Mesodermal cell (in vitro differentiated cells): ENCODE data around the gene ZBTB16.

Experiments used
- H3K27ac ChIP-seq: 2 replicates; pipeline ENCODE4 v1.7.0; 2013; ENCODE audit warnings: mild to moderate bottlenecking, low read depth, low read length, moderate library complexity; ENCODE audit not compliant: severe bottlenecking
- H3K36me3 ChIP-seq: 2 replicates; pipeline ENCODE4 v1.7.1; 2013; ENCODE audit warnings: mild to moderate bottlenecking, low read length, moderate library complexity; ENCODE audit not compliant: control insufficient read depth, insufficient read depth
- H3K4me1 ChIP-seq: one replicate; pipeline ENCODE4 v1.7.1; 2013; ENCODE audit warnings: mild to moderate bottlenecking, low read length; ENCODE audit not compliant: insufficient read depth, control insufficient read depth, poor library complexity, severe bottlenecking
- H3K4me3 ChIP-seq: 2 replicates; pipeline ENCODE4 v1.7.0; 2013; ENCODE audit warnings: low read length, control low read depth, mild to moderate bottlenecking; ENCODE audit not compliant: insufficient read depth, poor library complexity, severe bottlenecking; ENCODE audit errors: extremely low read depth
- H3K9me3 ChIP-seq: 2 replicates; pipeline ENCODE4 v1.7.1; 2013; ENCODE audit warnings: mild to moderate bottlenecking, low read length, moderate library complexity; ENCODE audit not compliant: control insufficient read depth
- WGBS, 2 experiments: methylation state at CpG; one replicate each; pipeline ENCODE4 v1.1.5; 2013; ENCODE audit warnings: missing lambda C conversion rate in 2 of 2; ENCODE audit not compliant: insufficient coverage in 2 of 2; 5-methylcytosine and 5-hydroxymethylcytosine counted together

Gene ZBTB16

GRCh38 chr11:114154271-114155047, 94.9 kb downstream of the ZBTB16 start:
- no peak overlapping the region for H3K27ac ChIP-seq

DNA sequence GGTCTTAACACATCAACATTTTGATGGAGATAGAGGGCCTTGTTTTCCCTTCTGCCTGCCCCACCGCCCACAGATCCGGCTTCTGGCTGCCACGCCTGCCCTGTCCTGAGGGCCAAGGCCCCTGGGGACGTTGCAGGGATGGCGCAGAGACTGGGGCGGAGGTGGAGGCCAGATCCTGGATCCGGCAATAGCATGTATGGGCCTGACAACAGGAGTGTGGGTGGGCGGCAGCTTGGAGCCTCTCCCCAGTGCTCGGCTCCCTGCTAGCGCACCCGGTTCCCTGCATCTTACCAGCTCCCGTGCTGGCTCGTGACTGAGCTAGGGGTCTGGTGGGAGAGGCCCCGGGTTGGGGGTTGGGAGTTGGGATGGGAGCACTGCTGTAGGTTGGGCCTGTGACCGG, 95.6 kb downstream of the ZBTB16 start:
- no peak overlapping the region for H3K27ac ChIP-seq
- WGBS, 2 experiments, result 94 to 96% methylated on average over 7 to 8 of the region's 15 CpGs
- peaks cover 12% of the 10 kb centered on the region for H3K4me1 ChIP-seq

More at GRCh38 chr11:114154271-114155047, 94.9 kb downstream of the ZBTB16 start:
- 100% methylated on average over 3 of the region's 5 CpGs for WGBS, 2 experiments
- no peaks in the 10 kb centered on the region for H3K9me3 ChIP-seq
- peaks cover 6% of the 10 kb centered on the region for H3K4me1 ChIP-seq
- H3K36me3 ChIP-seq, result no peaks in the 10 kb centered on the region
- H3K4me3 ChIP-seq, result no peak overlapping the region

DNA sequence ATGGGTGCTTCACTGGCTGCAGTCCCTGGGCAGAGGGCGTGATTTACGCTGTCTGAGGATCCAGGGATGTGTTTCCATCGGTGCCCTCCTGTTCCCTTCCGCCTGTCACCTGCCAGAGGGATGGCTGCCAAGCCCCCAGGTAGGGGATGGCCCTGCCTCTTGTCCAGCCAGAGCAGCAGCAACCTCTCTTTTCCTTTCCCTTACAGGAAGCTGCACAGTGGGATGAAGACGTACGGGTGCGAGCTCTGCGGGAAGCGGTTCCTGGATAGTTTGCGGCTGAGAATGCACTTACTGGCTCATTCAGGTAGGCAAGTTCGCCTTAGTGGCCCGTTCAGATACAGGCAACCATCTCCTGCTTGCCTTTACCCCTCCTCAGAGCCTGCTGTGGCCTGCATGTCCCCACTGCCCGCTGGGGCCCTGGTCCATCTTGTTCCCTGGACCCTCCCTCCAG, 96.6 kb downstream of the ZBTB16 start:
- Histone ChIP-seq H3K27ac (no peak overlapping the region), H3K9me3 (no peaks in the 10 kb centered on the region), H3K4me3 (no peak overlapping the region), H3K36me3 (no peaks in the 10 kb centered on the region), H3K4me1 (peaks cover 18% of the 10 kb centered on the region)
- 92 to 94% methylated on average over 13 of the region's 13 CpGs for WGBS, 2 experiments

More for the DNA sequence above, 95.6 kb downstream of the ZBTB16 start:
- no peak overlapping the region for H3K4me3 ChIP-seq
- H3K9me3 ChIP-seq, result no peaks in the 10 kb centered on the region
- no peaks in the 10 kb centered on the region for H3K36me3 ChIP-seq

DNA sequence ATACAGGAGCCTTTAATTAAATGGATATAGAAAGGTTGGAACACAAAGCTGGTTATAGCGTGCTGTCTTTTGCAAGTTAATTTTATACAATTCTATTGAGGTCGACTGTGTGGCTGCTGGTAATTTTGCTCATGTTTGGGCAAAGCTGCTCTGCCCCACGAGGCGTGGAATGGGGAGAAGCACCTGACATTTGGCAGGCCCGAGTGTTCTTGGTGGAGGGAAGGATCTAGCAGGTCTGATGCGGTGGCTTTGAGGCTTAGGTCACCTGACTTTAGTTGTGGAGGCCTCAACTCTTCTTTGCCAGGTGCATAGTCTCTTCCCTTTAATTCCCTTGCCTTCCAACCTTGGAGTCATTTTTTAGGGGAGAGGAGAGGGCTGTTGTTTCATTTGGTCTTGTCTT, 97.3 kb downstream of the ZBTB16 start:
- WGBS, 2 experiments, result 95 to 98% methylated on average over 4 to 5 of the region's 6 CpGs

DNA sequence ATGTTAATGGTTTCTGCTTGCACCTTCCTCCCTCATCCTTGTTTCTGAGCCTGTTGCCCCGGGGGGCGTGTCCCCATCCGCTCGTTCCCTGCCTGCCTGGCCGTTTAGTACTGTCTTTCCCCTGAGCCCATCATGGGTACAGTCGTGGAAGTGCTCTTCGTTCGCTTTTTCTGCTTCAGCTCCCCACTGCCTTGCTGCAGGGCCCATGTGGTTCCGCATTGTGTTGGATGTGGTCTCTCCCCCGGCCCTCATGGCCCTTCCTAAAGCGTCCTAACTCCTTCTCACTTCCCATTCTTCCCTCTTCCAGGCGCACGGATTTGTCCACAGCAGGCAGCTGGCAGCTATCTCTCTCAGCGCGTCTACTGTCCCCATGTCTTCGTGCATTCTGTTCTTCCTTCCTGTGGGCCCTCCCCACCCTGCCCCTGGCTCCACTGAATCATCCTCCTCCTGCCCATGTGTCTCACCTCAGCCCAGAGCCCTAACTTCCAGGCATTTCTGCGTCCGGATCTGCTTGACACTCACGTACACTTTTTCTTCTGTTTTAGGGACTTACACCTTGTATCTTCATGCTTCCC, 98.1 kb downstream of the ZBTB16 start:
- no peak overlapping the region for H3K27ac ChIP-seq
- WGBS, 2 experiments, result 88 to 91% methylated on average over 16 to 19 of the region's 19 CpGs
- H3K9me3 ChIP-seq, result no peaks in the 10 kb centered on the region
- H3K4me3 ChIP-seq, result no peak overlapping the region
- peaks cover 21% of the 10 kb centered on the region for H3K4me1 ChIP-seq
- no peaks in the 10 kb centered on the region for H3K36me3 ChIP-seq

More for the DNA sequence above, 97.3 kb downstream of the ZBTB16 start:
- H3K4me3 ChIP-seq, result no peak overlapping the region
- no peak overlapping the region for H3K27ac ChIP-seq
- no peaks in the 10 kb centered on the region for H3K9me3 ChIP-seq
- peaks cover 18% of the 10 kb centered on the region for H3K4me1 ChIP-seq
- H3K36me3 ChIP-seq, result no peaks in the 10 kb centered on the region

- Histone ChIP-seq H3K4me3 (no peak overlapping the region), H3K4me1 (peaks cover 24% of the 10 kb centered on the region), H3K27ac (no peak overlapping the region), H3K9me3 (no peaks in the 10 kb centered on the region), H3K36me3 (no peaks in the 10 kb centered on the region)
- 87 to 100% methylated on average over 2 to 3 of the region's 6 CpGs for WGBS, 2 experiments
Observed at GRCh38 chr11:114158421-114158820, 98.9 kb downstream of the ZBTB16 start.

- Histone ChIP-seq H3K27ac (no peak overlapping the region), H3K4me1 (peaks cover 24% of the 10 kb centered on the region), H3K4me3 (no peak overlapping the region), H3K36me3 (no peaks in the 10 kb centered on the region), H3K9me3 (no peaks in the 10 kb centered on the region)
- WGBS, 2 experiments, result 97 to 100% methylated on average over 7 of the region's 7 CpGs
Observed at GRCh38 chr11:114158886-114159285, 99.4 kb downstream of the ZBTB16 start.

DNA sequence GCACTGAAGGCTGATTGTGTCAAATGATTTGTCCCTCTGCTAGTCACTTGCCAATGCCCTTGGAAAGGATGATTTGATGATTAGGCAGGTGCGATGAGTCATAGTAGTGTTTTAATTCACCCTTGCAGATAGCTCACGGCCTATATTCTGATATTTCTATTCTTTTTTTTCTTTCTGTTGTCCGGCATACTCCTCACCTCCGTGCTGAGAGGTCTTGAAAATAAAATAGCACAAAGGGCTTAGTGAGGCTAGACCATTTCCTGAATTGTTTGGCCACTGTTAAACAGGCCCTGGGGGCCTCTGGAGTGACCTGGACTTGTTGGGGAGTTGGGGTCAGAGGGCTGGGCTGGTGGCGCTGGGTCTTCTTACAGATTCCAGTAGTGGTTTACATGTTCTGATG, 99.8 kb downstream of the ZBTB16 start:
- whole genome bisulfite sequencing, 2 experiments, result 38 to 67% methylated on average over 1 to 3 of the region's 5 CpGs
- Histone ChIP-seq H3K27ac (no peak overlapping the region), H3K9me3 (no peaks in the 10 kb centered on the region), H3K4me3 (no peak overlapping the region), H3K36me3 (no peaks in the 10 kb centered on the region), H3K4me1 (peaks cover 24% of the 10 kb centered on the region)

- H3K27ac ChIP-seq, result peak overlapping the region; percentile 49
- 73 to 83% methylated on average over 4 to 8 of the region's 18 CpGs for WGBS, 2 experiments
- no peak overlapping the region for H3K4me3 ChIP-seq
- H3K4me1 ChIP-seq, result peaks cover 24% of the 10 kb centered on the region
- no peaks in the 10 kb centered on the region for H3K36me3 ChIP-seq
- no peaks in the 10 kb centered on the region for H3K9me3 ChIP-seq
Observed at GRCh38 chr11:114159802-114160632, 100.5 kb downstream of the ZBTB16 start.

DNA sequence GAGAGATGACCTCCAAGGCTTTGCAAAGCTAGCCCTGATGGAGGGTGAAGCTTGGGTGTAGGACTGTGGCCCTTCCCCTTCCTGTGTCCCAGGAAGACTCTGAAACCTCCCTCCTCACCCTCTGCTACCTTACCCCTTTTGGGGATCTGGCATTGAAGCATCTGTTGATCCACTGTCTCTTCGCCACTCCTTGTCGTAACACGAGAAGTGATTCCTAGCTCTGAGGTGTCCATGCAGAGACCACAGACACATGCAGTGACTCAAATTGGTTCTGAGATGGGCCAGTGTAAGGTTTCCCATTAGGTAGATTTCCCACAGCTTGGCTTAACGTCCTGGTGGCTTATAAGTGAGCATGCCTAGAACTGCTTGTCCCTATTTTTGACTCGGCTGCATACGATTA, 101.4 kb downstream of the ZBTB16 start:
- Histone ChIP-seq H3K36me3 (no peaks in the 10 kb centered on the region), H3K4me1 (peaks cover 24% of the 10 kb centered on the region), H3K27ac (no peak overlapping the region), H3K4me3 (no peak overlapping the region), H3K9me3 (no peaks in the 10 kb centered on the region)
- 89 to 90% methylated on average over 6 of the region's 6 CpGs for WGBS, 2 experiments
